Measurements from ENCODE around the gene CHGA.

CHGA gene

GRCh38 chr14:92923744-92924103, 774 bp downstream of the CHGA start:
- no peak for TF ChIP-seq CTCF (IDR thresholded peaks at IDR 0.05; ENCODE audit: control extremely low read depth, extremely low read depth, low read depth, missing control alignments)
- POLR2A ChIA-PET, result no interaction called here
- DNase-seq (ENCODE audit: extremely low spot score), result no peak
- CTCF ChIA-PET, result interaction anchor here (1.4 kb wide), 1 partner anchor 10 kb away, joined by 4 read pairs; no protein-coding TSS in a partner anchor

GRCh38 chr14:92924247-92924646, 1.3 kb downstream of the CHGA start:
- CTCF ChIA-PET, result interaction anchor here (1.4 kb wide), 1 partner anchor 10 kb away, joined by 4 read pairs; no protein-coding TSS in a partner anchor
- POLR2A ChIA-PET, result no interaction called here
- DNase-seq (ENCODE audit: extremely low spot score), result no peak
- no peak for TF ChIP-seq CTCF (IDR thresholded peaks at IDR 0.05; ENCODE audit: control extremely low read depth, extremely low read depth, low read depth, missing control alignments)

GRCh38 chr14:92925446-92925845, 2.5 kb downstream of the CHGA start:
- POLR2A ChIA-PET, result no interaction called here
- CTCF ChIA-PET, result interaction anchor here (1.2 to 1.5 kb wide), 2 partner anchors 9 to 10 kb away, joined by 3 to 4 read pairs; no protein-coding TSS in a partner anchor
- no peak for TF ChIP-seq CTCF (IDR thresholded peaks at IDR 0.05; ENCODE audit: control extremely low read depth, extremely low read depth, low read depth, missing control alignments)
- no peak for DNase-seq (ENCODE audit: extremely low spot score)

- TF ChIP-seq CTCF (IDR thresholded peaks at IDR 0.05; ENCODE audit: control extremely low read depth, extremely low read depth, low read depth, missing control alignments), result no peak
- DNase-seq (ENCODE audit: extremely low spot score), result no peak
- CTCF ChIA-PET, result interaction anchor here (1.2 to 1.5 kb wide), 2 partner anchors 8 to 10 kb away, joined by 3 to 4 read pairs; no protein-coding TSS in a partner anchor
- POLR2A ChIA-PET, result no interaction called here
Observed at GRCh38 chr14:92926180-92926845, 3.4 kb downstream of the CHGA start.

- ChIA-PET POLR2A (no interaction called here), CTCF (interaction anchor here (1.5 kb wide), 1 partner anchor 11 kb away, joined by 4 read pairs; no protein-coding TSS in a partner anchor)
- no peak for DNase-seq (ENCODE audit: extremely low spot score)
- TF ChIP-seq CTCF (IDR thresholded peaks at IDR 0.05; ENCODE audit: control extremely low read depth, extremely low read depth, low read depth, missing control alignments), result no peak
Observed at GRCh38 chr14:92926931-92927330, 4.0 kb downstream of the CHGA start.

GRCh38 chr14:92927349-92928257, 4.7 kb downstream of the CHGA start:
- DNase-seq (ENCODE audit: extremely low spot score), result no peak
- no peak for TF ChIP-seq CTCF (IDR thresholded peaks at IDR 0.05; ENCODE audit: control extremely low read depth, extremely low read depth, low read depth, missing control alignments)
- ChIA-PET CTCF (no interaction called here), POLR2A (no interaction called here)

Measured in GM10248 (cell line).